ENCODE measurements around the gene RAD23B.

Gene RAD23B

DNA sequence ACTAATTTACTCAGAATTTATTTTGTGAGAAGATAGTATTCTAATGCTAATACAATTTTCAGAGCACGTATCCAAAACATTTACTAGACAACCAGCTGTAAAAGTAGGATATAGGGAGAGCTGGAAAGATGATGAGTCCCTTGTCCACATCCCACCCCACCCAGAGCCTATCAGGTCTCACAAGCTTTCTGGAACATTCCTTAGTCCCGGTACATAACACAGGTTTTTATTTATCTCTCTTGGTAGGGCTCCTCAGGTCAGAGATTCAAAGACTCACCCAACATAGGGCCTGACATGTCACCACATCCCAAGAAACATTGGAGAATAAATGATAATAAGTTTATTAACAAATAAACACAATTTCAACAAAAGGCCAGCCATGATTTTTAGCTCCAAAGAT, 13.8 kb upstream of the RAD23B start:
- DNase-seq = no peak

DNA sequence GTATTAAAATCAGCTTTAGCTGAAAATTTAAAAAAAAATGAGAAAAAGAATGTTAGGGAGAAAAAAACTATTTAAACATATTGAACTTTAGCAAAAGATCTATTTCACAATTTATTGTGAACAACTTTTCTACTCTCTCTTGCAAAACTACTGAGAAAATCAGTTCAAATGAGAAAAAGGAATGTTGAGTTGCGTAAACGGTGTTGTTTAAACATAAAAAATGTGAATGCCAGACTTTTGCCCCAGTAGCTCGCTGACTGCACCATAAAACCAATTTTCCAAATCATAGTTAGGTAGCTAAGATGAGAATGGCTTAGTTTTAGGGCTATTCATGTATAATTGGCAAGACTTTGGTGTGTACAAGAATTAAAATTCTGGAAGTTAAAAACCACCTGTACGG, 13.4 kb upstream of the RAD23B start:
- DNase-seq = no peak

DNA sequence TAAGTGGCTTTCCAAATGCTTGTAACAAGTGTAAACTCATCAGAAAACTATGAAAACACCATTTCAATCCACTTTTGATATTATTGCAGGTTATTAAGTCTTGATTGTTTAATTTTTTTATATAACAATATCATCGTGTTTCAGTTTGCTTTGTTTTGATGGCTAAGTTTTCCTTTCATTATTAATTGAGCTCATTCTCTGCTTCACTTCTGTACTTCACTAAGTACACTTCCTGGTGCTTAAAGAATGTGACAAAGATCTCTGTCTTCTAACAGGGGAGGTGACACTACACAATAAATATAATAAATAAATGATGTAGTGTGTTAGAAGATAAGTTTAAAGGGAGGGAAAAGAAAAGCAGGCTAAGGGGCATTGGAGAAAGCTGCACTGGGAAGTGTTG, 13.0 kb upstream of the RAD23B start:
- DNase-seq = no peak

DNA sequence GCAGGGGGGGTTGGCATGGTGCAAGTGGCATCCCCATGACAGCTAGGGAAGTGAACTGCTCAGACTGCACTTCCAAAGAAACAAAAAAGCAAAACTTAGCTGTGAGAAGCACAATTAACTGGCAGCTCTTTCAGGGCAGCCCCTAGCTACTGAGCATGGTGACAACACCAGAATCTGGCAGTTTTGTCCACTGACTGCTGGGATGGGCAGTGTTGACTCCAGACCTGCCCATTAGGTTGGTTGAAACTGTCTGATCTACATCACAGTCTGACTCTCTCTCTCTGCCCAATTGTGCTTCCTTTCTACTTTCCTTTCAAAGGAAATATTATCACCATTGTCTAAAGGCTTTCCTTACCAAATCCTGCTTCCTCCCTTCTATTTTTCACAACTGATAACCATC, 12.5 kb upstream of the RAD23B start:
- no peak for DNase-seq

DNA sequence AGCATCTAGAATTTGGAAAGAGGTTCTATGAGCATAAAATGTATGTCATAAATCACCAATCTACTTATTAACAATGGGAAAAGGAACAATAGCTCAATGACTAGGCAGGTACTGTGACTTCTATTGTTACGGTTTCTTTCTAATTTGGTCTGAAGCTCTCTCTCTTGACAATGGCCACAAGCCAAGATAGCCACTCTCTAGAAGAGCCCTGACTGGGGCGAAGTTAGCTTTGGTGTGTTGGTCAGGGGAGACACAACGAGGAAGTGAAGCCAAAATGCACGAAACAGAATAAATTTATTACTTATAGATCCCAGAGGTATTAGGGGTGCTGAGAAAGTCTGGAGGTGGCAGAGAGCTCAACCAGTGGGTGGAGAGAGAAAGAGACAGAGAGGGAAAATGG, 9.4 kb upstream of the RAD23B start:
- no peak for DNase-seq

DNA sequence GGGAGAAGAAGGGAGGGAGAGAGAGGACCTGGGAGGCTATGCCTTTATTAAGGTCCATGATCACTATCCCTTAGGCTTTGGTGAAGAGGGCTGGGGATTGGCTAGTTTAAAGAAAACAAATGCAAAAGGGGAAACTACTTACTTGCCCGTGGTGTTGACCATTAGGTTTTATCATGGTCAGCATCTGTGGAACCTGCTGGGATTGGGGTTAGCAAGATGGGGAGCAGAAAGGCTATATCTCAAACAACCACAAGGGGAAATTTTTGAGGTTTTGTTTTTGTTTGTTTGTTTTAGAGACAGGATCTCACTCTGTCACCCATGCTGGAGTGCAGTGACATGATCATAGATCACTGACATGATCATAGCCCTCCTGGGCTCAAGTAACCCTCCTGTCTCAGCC, 9.0 kb upstream of the RAD23B start:
- no peak for DNase-seq

DNA sequence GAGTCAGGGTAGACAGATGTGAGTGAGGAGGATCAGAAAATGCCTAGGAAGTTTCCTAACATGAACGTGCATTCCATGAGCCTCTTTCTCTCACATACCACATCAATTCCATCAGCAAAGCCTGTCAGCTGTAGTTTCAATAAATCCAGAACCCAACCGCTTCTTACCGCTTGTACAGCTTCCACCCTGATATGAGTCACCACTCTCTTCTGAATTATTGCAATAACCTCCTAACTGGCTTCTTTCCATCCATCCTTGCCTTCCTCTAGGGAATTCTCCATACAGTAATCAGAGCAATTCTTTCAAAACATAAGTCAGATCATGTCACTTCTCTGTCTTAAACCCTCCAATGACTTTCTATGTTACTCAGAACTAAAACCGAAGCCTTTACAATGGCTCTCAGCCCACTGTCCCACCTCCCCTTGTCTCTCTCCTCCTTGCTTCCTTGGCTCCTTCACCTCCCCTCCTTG, 8.1 kb upstream of the RAD23B start:
- no peak for DNase-seq

DNA sequence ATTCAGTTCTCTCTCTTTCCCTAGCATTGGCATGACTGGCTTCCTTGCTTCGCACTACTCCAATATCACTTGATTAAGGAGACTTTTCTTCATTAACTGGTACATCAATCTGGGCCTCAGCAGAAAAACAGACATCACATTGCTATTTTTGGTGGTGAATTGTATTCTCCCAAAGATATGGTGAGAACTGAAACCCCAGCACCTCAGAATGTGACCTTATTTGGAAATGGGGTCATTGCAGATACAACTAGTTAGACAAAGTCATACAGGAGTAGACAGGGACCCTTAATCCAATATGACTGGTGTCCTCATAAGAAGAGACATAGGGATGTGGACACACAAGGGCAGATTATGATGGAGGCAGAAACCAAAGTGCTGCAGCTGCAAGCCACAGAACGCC, 7.5 kb upstream of the RAD23B start:
- no peak for DNase-seq

DNA sequence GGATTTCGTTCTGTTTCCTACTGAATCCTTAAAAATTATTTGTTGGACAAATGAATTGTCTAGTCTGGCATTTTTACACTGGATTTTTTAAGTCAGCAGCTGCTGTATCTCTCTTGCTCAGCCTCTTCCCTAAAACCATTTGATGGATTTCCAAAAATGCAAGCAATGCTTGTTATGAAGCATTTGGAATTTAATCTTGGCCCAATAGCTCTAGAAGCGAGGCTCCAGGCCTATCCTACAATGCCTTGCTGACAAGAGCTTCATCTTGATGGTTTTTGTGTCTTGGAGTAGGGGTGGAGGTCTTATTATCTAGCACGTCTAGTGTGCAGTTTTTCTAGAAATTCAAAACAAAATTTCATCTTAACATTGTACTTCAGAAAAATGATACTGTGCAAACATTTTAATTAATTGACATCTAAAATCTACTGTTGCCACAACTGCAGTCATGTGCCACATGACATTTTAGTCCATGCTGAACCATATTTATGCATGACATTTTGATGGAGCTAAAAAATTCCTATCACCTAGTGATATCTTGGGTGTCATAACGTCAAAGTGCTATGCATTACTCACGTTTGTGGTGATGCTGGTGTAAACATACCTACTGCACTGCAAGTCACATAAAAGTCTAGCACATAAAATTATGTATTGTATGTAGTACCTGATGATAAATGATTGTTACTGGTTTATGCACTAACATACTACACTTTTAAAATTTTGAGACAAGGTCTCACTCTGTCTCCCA, 5.9 kb upstream of the RAD23B start:
- no peak for DNase-seq

DNA sequence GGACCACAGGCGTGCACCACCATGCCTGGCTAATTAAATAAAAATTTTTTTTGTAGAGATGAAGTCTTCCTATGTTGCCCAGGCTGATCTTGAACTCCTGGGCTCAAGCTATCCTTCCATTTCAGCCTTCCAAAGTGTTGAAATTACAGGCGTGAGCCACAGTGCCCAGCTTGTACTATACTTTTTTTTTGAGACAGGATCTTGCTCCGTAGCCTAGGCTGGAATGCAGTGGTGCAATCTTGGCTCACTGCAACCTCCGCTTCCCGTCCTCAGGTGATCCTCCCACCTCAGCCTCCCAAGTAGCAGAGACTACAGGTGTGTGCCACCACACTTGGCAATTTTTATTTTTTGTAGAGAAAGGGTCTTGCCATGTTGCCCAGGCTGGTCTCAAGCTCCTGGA, 5.3 kb upstream of the RAD23B start:
- no peak for DNase-seq

DNA sequence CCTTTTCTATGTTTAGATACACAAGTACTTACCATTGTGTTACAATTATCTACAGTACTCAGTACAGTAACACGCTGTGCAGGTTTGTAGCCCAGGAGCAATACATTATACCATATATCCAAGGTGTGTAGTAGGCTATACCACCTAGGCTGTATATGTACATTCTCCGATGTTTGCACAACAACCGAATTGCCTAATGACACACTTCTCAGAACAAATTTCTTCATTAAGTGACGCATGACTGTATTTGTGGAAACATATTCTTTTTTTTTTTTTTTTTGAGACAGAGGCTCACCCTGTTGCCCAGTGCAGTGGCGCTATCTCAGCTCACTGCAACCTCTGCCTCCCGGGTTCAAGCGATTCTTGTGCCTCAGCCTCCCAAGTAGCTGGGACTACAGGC, 4.0 kb upstream of the RAD23B start:
- no peak for DNase-seq

DNA sequence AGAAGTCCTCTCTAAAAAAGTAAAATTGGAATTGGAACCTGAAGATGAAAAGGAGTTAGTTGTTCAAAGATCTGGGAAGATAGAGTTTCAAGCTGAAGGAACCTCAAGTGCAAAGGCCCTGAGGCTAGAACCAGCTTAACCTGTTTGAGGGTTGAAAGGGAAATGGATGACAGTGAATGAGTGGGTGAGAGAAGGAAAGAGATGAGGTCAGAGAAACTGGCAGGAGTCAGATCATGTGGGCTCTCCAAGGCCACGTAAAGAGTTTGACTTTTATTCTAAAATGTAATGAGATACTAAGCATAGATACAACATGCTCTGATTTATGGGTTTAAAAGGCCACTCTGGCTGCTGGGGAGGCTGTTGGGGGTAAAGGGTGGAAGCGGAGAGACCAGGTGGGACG, 2.5 kb upstream of the RAD23B start:
- no peak for DNase-seq

DNA sequence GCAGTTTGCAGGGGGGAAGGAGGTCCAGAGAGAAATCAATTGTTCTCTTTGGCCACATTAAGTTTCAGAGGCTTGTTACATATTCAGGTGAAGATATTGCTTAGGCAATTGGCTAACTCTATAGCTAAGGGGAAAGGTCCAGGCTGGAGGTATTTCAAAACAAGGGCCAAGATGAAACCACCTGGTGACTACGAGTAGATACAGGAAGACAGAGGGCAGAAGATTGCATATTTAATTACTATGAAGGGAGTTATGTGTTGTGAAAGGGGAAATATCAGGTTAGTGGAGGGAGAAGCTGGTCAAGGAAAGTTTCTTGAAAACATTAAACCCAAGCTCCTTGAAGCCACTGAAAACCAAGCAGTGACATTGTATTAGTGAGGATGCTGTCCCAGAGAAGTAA, 1.9 kb upstream of the RAD23B start:
- no peak for DNase-seq

DNA sequence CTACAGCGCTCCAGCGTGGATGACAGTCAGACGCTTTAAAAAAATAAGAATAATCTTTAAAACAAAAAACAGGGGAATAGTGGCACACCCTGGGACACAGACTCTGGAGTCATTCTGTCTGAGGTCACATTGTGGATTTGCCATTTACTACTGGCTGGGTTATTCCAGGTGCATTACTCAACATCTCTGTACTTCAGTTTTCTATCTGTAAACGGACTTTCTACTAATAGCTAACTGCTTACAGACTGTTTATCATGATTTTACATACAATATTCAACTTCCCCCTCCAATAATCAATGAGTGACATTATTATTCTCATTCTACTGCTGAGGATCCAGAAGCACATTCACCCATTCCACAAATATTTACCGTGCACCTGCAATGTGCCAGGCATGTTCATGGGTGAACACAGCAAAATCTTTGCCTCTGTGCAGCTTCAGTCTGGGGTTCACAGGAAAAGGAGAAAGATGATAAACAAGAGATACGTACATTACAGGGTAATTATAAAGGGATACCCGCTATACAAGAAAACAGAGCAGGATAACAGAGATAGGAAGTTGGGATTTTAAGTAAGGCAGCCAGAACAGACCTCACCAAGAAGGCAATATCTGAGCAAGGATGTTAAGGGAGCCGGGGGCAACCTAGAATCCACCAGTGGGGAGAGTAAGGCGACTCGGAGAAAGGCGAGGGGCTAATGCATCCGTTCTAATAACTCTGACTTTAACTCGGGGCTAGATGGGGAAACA, 984 bp upstream of the RAD23B start:
- DNase-seq = peak; percentile 4

DNA sequence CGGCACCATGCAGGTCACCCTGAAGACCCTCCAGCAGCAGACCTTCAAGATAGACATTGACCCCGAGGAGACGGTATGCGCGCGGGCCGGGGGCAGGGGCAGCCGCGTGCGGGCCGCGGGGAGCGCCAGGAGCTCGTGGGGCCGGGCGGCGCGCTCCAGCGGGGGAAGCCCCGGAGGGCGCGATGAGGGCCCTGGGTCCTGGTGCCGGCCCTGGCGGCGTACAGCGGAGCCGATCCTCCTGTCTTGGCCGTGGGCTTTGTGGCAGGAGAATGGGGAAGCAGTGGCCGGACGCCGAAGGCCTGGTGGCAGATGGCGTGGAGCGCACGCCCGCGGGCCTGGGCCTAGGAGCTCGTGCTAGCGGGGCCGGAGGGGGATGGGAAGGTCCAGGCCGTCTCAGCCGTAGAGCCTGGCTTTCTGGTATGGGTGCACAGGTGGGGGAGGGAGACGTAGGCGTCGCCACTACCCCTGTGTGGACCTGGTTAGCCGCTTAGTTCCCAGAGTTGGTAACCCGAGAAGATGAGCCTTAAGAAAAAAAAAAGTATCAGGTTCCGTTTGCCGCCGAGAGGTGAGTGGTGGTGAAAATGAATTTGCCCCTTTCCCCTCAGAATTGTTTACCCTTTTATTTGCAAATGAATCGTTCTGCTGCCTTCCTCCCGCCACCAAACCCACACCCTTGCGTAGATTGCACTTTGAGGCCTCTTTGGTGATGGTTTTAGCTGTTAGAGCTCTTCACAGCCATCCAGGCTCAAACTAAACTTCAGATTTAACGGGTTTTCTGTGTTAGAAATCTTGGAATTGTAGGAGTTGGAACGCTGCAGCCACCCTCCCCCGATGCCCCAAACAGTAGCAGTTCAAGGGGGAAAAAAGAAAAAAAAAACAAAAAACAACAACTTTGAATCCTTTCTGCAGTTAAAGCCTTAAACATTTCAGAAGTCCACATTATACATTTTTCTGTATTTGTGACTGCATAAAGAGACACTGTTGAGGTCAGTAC, 841 bp downstream of the RAD23B start:
- peak; percentile 71 for DNase-seq

DNA sequence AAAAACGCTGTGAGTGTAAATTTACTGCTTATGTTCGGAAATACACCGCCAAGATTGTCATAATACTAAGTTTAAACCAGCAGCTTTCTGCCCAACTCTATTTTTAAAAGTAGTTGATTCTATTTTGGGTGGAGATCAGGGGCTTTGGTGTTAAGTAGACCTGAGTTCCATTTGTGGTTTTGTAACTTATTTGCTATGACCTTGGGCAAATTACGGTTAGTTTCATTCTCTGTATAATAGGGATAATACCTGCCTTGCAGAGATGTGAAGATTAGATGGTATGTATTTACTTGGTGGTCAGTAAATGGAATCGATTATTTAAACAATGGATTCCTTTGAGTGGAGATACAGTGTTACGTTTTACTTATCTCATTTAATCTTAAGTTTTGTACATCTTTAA, 1.6 kb downstream of the RAD23B start:
- DNase-seq = no peak

DNA sequence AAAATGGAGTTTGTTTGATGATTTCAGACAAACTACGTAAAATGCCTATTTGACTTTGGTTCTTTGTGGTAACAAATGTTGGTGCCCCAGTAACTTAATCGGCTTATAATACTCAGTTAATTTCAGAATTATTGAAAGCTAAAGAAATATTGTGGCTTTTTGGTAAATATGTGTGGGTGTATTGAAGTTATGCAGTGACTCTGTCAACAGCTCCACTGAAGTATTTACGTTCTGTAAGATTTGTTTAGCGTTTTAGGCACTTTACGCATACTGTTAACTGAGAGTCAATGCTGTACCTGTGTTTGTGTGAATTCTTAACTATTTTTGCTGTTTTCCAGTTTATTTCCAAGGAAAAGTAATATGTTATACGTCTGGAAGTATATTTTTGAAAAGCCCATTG, 2.2 kb downstream of the RAD23B start:
- DNase-seq = no peak

DNA sequence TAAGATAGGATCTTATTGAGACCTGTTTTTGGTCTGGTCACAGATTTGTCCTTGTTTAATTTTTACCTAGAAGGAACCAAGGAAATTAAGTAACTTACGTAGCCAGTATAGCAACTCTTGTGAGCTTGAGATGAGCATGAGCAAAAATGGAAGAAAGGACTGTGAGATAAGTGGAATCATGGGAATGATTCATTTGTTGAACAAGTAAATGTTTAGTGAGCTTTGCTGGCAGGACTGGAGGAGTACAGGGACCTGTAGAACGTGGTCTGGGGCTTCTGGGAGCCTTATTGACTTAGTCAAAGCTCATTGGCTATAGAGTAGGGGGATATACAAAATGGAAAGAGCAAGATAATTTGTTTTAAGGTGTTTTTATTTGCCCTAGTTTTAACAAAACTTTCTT, 3.0 kb downstream of the RAD23B start:
- no peak for DNase-seq

DNA sequence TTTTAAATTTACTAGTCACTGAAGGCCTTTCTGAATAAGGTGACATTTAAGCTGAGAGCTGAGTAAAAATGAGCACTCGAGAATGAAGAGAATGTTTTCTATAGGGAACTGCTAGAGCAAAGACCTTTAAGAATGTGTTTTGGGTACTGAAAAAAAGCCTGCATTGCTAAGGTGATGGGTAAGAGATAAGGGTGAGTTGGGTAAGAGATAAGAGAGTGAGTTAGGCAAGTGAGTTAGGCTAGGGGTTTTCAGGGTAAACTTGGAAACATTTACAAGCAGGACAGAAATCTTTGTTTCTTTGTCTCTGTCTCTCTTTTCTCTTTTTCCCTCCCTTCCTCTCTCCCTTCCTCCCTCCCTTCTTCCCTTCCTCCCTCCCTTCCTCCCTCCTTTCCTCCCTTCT, 5.6 kb downstream of the RAD23B start:
- DNase-seq = no peak

DNA sequence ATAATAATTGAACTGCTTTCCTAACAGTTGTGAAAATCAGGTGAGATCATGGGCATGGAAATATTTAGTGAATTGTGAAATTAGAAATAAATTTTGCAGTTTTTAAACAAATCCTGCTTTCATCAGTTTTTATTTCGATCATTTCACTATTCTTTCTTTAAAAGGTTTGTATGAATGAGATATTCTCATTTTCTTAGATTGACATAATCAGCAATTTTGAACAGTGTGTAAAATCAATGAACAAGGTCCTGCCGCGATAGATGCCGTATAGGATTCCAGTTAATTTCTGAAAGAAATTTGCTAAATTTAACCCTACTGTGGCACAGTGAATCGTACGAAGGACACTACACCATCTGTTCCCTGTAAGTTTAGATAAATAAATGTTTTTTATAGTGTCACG, 7.5 kb downstream of the RAD23B start:
- no peak for DNase-seq

DNA sequence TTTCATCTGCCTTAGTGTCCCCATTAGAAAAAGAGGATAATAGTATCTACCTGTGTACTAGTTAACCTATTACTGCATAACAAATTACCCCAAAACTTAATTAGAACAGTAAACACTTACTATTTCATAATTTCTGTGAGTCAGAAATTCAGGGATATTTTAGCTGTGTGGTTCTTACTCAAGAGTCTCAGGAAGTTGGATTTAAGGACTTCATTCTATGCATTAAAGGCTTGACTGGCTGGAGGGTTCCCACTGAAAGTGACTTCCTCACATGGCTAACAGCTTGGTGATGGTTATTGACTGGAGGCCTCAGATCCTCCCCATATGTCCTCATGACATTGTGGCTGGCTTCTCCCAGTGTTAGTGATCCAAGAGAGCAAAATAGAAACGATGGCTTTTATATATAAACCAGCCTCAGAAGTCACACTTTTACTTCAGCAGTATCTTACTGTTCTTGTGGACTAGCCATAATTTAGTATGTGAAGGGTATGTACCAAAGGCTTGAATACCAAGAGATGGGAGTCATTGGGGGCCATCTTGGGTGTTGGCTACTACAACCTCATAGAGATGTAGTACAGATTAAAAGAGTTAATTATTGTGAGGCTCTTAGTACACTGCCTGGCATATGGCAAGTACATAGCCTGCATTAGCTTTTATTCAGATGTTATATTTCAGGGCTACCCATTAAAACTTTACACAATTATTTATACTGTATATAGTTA, 9.9 kb downstream of the RAD23B start:
- DNase-seq = no peak

DNA sequence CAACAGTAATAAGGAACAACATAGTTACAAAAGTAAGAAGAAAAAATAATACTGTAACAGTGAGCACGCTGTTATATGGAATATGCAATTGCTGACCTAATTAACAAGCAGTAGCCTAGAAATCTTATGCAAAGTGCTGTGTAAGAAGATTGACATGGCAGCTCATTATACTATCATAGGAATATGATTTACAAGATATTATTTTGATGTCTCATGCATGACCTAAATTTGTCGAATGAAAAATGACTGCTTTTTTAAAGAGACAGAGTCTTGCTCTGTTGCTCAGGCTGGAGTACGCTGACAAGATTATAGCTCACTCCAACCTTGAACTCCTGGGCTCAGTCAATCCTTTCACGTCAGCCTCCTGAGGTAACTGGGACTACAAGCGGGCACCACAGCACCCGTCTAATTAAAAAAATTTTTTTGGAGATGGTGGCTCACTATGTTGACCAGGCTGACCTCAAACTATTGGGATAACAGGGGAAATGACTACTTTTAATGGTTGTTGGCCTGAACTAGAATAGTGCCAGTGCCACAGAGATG, 10.5 kb downstream of the RAD23B start:
- no peak for DNase-seq
